IPS DF 4.7 (cell line): ENCODE results near the gene DGKG.

Experiments
- DNase-seq: peaks from one replicate; pipeline ENCODE4 v3.0.0-alpha.2; 2013; ENCODE audit warnings: low spot score; ENCODE audit errors: extremely low read depth

Gene DGKG

GRCh38 chr3:186319945-186320344 is 42.1 kb downstream of the DGKG start:
- no peak for DNase-seq

- DNase-seq, result no peak
Observed at GRCh38 chr3:186318135-186318534, 43.9 kb downstream of the DGKG start.

- DNase-seq, result no peak
Observed at GRCh38 chr3:186317478-186317877, 44.6 kb downstream of the DGKG start.

GRCh38 chr3:186316666-186317260 is 45.3 kb downstream of the DGKG start:
- DNase-seq, result no peak

- DNase-seq, result no peak
Observed at GRCh38 chr3:186315581-186316354, 46.3 kb downstream of the DGKG start.

GRCh38 chr3:186314896-186315295 is 47.1 kb downstream of the DGKG start:
- DNase-seq, result no peak

GRCh38 chr3:186311441-186311840 is 50.6 kb downstream of the DGKG start:
- no peak for DNase-seq

- DNase-seq, result no peak
Observed at GRCh38 chr3:186308549-186308948, 53.5 kb downstream of the DGKG start.

GRCh38 chr3:186307594-186308221 is 54.3 kb downstream of the DGKG start:
- DNase-seq, result no peak

GRCh38 chr3:186305286-186305685 is 56.7 kb downstream of the DGKG start:
- no peak for DNase-seq

- DNase-seq, result no peak
Observed at GRCh38 chr3:186303965-186304364, 58.1 kb downstream of the DGKG start.

GRCh38 chr3:186299327-186299726 is 62.7 kb downstream of the DGKG start:
- DNase-seq, result no peak

GRCh38 chr3:186298876-186299275 is 63.2 kb downstream of the DGKG start:
- no peak for DNase-seq

GRCh38 chr3:186290796-186291195 is 71.2 kb downstream of the DGKG start:
- no peak for DNase-seq

- DNase-seq, result no peak
Observed at GRCh38 chr3:186287711-186288110, 74.3 kb downstream of the DGKG start.

GRCh38 chr3:186286114-186286513 is 75.9 kb downstream of the DGKG start:
- DNase-seq, result no peak

GRCh38 chr3:186284661-186285060 is 77.4 kb downstream of the DGKG start:
- no peak for DNase-seq

- DNase-seq, result no peak
Observed at GRCh38 chr3:186284349-186284652, 77.7 kb downstream of the DGKG start.

GRCh38 chr3:186283651-186284348 is 78.2 kb downstream of the DGKG start:
- no peak for DNase-seq

GRCh38 chr3:186283096-186283495 is 78.9 kb downstream of the DGKG start:
- no peak for DNase-seq

- no peak for DNase-seq
Observed at GRCh38 chr3:186281176-186281575, 80.9 kb downstream of the DGKG start.

GRCh38 chr3:186280737-186281136 is 81.3 kb downstream of the DGKG start:
- DNase-seq, result no peak
